HepG2 (cell line): Measurements from ENCODE around the gene MAPK11. TPM values are rescaled to one million over a fixed set of nuclear protein-coding genes. Genes with fewer than 3 reads are reported as not detected.

Experiments used
- ATAC-seq: fragments of 200-7000 bp; cut with Tn5 transposase; 3 replicates; pipeline ENCODE4 v1.9.1; 2020; ENCODE audit warnings: mild to moderate bottlenecking, moderate library complexity
- BruUV-seq: library from RNA; stranded (reverse); fragments of 400-500 nt; replicated peaks from 2 replicates; lab custom pipeline; 2021; lab: Mats Ljungman, UMichigan
- CTCF ChIA-PET: fragments of 300-600 bp; formaldehyde crosslinking; extraction: SDS; loops from one replicate; lab custom pipeline; 2021; ENCODE audit warnings: low total read pairs, inconsistent platforms, low intra/inter-chr PET ratio; lab: Yijun Ruan, JAX
- POLR2A ChIA-PET: fragments of 350-600 bp; sonication (Branson Sonifier 250); formaldehyde crosslinking; loops from one replicate; lab custom pipeline; 2020; ENCODE audit warnings: antibody characterized with exemption, inconsistent platforms; lab: Yijun Ruan, JAX
- DNase-seq: peaks from one replicate; pipeline ENCODE4 v3.0.0-alpha.2; 2015; ENCODE audit warnings: low spot score
- FAIRE-seq: peaks from 3 replicates; lab custom pipeline; 2011; peaks lifted over from hg19 to GRCh38; lab: Jason Lieb, UNC
- H2AFZ ChIP-seq: one replicate; pipeline ENCODE4 v1.6.1; 2011; ENCODE audit warnings: low read length, inconsistent platforms
- H3K27ac ChIP-seq: fragments of 300-600 bp; 3 replicates; pipeline ENCODE4 v1.8.0; 2011; ENCODE audit warnings: mixed run types, mild to moderate bottlenecking, mixed read lengths, low read length, inconsistent platforms; ENCODE audit not compliant: insufficient read depth; ENCODE audit errors: extremely low read length
- H3K27me3 ChIP-seq, 2 experiments: fragments of 200-600 bp in 1 of 2; 2 replicates in 1 of 2; 3 replicates in 1 of 2; pipeline versions ENCODE4 v1.6.0 to v1.8.0; 2011; ENCODE audit warnings: low read length in 2 of 2, mild to moderate bottlenecking in 2 of 2, moderate library complexity in 2 of 2, inconsistent platforms in 1 of 2; ENCODE audit not compliant: insufficient read depth in 2 of 2, control insufficient read depth in 1 of 2
- H3K36me3 ChIP-seq, 2 experiments: fragments of 200-600 bp in 1 of 2; replicated peaks in 1 of 2; 2 replicates in 1 of 2; 3 replicates in 1 of 2; pipeline versions ENCODE4 v1.5.1 to v1.8.0; 2011; ENCODE audit warnings: low read length in 2 of 2, inconsistent platforms in 1 of 2; ENCODE audit not compliant: insufficient read depth in 2 of 2, control insufficient read depth in 1 of 2
- H3K4me1 ChIP-seq: 2 replicates; pipeline ENCODE4 v1.5.1; 2012; ENCODE audit warnings: low read length, inconsistent platforms; ENCODE audit not compliant: insufficient read depth
- H3K4me2 ChIP-seq: 2 replicates; pipeline ENCODE4 v1.6.0; 2011; ENCODE audit warnings: low read depth, low read length, inconsistent platforms
- H3K4me3 ChIP-seq, 3 experiments: fragments of 200-600 bp in 1 of 3; sonication (generic), shearing (Covaris generic) in 1 of 3; replicated peaks in 1 of 3; 2 replicates each; pipeline ENCODE4 v1.5.1; 2011 to 2016; ENCODE audit warnings: low read length in 3 of 3, inconsistent platforms in 2 of 3, low read depth in 2 of 3, mild to moderate bottlenecking in 2 of 3, control low read depth in 1 of 3, mixed read lengths in 1 of 3; ENCODE audit not compliant: insufficient read depth in 1 of 3
- H3K79me2 ChIP-seq: one replicate; pipeline ENCODE4 v1.6.1; 2011; ENCODE audit warnings: low read length, inconsistent platforms; ENCODE audit not compliant: insufficient read depth
- H3K9ac ChIP-seq: 2 replicates; pipeline ENCODE4 v1.6.0; 2011; ENCODE audit warnings: mild to moderate bottlenecking, low read depth, low read length, inconsistent platforms; ENCODE audit not compliant: insufficient read depth
- H3K9me3 ChIP-seq: 2 replicates; pipeline ENCODE4 v1.5.1; 2012; ENCODE audit warnings: mild to moderate bottlenecking, low read length
- H4K20me1 ChIP-seq: 2 replicates; pipeline ENCODE4 v1.6.0; 2011; ENCODE audit warnings: inconsistent platforms, mild to moderate bottlenecking, low read length, moderate library complexity; ENCODE audit not compliant: insufficient read depth
- AGO2 ChIP-seq: fragments of 200-400 bp; formaldehyde crosslinking; optimal IDR thresholded peaks from 2 replicates; pipeline ENCODE3; 2017; ENCODE audit warnings: mild to moderate bottlenecking, low read depth, low read length, moderate library complexity
- DR1 ChIP-seq: sonication (generic); formaldehyde crosslinking; IDR thresholded peaks from 2 replicates; pipeline ENCODE4 v1.8.0; 2021; ENCODE audit warnings: mild to moderate bottlenecking, missing genetic modification reagents, inconsistent platforms
- RBFOX2 ChIP-seq: fragments of 200-400 bp; formaldehyde crosslinking; IDR thresholded peaks from 2 replicates; pipeline ENCODE4 v1.6.1; 2017; ENCODE audit warnings: low read depth, mild to moderate bottlenecking, low read length
- SMAD3 ChIP-seq: sonication (generic); formaldehyde crosslinking; IDR thresholded peaks from 2 replicates; pipeline ENCODE4 v1.4.0; 2020; ENCODE audit warnings: missing genetic modification reagents
- SPEN ChIP-seq: sonication (generic); formaldehyde crosslinking; IDR thresholded peaks from 2 replicates; pipeline ENCODE4 v1.5.1; 2020; ENCODE audit warnings: low read depth, mild to moderate bottlenecking, missing genetic modification reagents
- ZNF292 ChIP-seq: sonication (generic); formaldehyde crosslinking; IDR thresholded peaks from 2 replicates; pipeline ENCODE4 v1.8.1; 2022; ENCODE audit warnings: mild to moderate bottlenecking, low read depth, missing genetic modification reagents, borderline replicate concordance
- ZNF549 ChIP-seq: sonication (generic); formaldehyde crosslinking; IDR thresholded peaks from 2 replicates; pipeline ENCODE4 v1.5.0; 2020; ENCODE audit warnings: missing genetic modification reagents
- WGBS: methylation state at CpG from one replicate; pipeline ENCODE4 v1.1.6; 2017; ENCODE audit warnings: low lambda C conversion rate; 5-methylcytosine and 5-hydroxymethylcytosine counted together
- in situ Hi-C: cut with HindIII; loops from 2 replicates; pipeline ENCODE4 v1.10.0; 2017; ENCODE audit warnings: low pct_unique_long_range_greater_than_20kb; ENCODE audit not compliant: extremely low pct_ligation_motif_present
- intact Hi-C: fragments of 100-400 bp; cut with micrococcal nuclease; formaldehyde crosslinking; loops from one replicate; pipeline ENCODE4 v1.10.0; 2022; ENCODE audit not compliant: unreplicated experiment
- polyA plus RNA-seq, 8 experiments: library from polyadenylated mRNA; depleted of rRNA in 3 of 8; stranded (reverse) in 7 of 8; unstranded in 1 of 8; fragments of >200 nt; fragmentation: Illumina TruSeq in 4 of 8; extraction: Trizol in 4 of 8; gene quantifications; 2 replicates each; pipeline versions ENCODE4 v1.2.1 to v1.2.3, GENCODE V29; 2011 to 2016; ENCODE audit warnings: low read depth in 4 of 8, missing spikeins in 1 of 8, mixed read lengths in 1 of 8; ENCODE audit not compliant: insufficient read depth in 1 of 8
- total RNA-seq, 5 experiments: library from RNA; depleted of rRNA; stranded (reverse); fragments of >200 nt; fragmentation: Illumina TruSeq; extraction: Trizol; gene quantifications; 2 replicates each; pipeline ENCODE4 v1.2.3, GENCODE V29; 2016; ENCODE audit warnings: low read depth in 1 of 5
- TF ChIP-seq, protein P1 (sequence below): sonication (generic); formaldehyde crosslinking; IDR thresholded peaks from one replicate; pipeline ENCODE4 v1.5.1; 2020; ENCODE audit warnings: mild to moderate bottlenecking, missing genetic modification reagents; ENCODE audit errors: not compliant biosample characterization
- TF ChIP-seq, protein P2 (sequence below): sonication (generic); formaldehyde crosslinking; IDR thresholded peaks from 2 replicates; pipeline ENCODE4 v1.4.0; 2020; ENCODE audit warnings: missing genetic modification reagents

The MAPK11 gene
- total and polyA plus RNA-seq, 2 of the 13 experiments (the other 11 are each of a cell fraction or from before 2014, with no cell fraction given) = 0.15 to 0.17 TPM

DNA sequence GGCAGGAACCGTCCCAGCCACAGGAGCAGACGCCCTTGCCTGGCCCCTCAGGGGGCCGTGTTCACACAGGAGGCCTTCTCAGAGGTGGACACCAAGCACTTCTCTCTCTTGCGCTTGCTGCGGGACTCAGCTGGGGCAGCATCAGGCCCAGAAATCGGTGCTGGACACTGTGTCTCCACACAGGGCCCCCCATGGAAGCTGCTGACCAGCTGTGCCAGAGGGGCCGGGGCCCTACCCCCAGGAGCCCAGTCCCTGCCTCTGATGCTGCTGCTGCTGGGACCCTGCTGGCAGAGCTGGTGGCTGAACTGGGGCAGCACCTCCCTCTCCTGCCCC lies 33.3 kb upstream of the MAPK11 start:
- ChIA-PET POLR2A (interaction anchor here (1.4 to 6.7 kb wide), 2 partner anchors 10 to 52 kb away, joined by 3 to 126 read pairs; partner anchors contain the start of gene HDAC10), CTCF (no interaction called here)
- peak overlapping the region; percentile 53 for H3K4me2 ChIP-seq
- H3K9ac ChIP-seq = peak overlapping the region; percentile 33; the same call in 1 of the 2 replicates
- peak overlapping the region in 1 of 3 experiments; percentile 37; a peak in 1 of 6 replicates for H3K4me3 ChIP-seq
- H3K27me3 ChIP-seq = no peaks in the 10 kb centered on the region
- H3K27ac ChIP-seq = peak overlapping the region; percentile 33
- ATAC-seq (no peak), FAIRE-seq (no peak), DNase-seq (no peak)
- in situ Hi-C loops (no loop called here), intact Hi-C loops (no loop called here)
- H2AFZ ChIP-seq = no peak overlapping the region
- H3K4me1 ChIP-seq = peaks cover 68% of the 10 kb centered on the region
- no TSS peak for BruUV-seq
- H3K36me3 ChIP-seq = peaks cover 0 to 2% of the 10 kb centered on the region in 2 experiments; a peak in 1 of 5 replicates
- 87% methylated on average over 3 of the region's 7 CpGs for WGBS
- H4K20me1 ChIP-seq = peaks cover 4% of the 10 kb centered on the region; the same call in 1 of the 2 replicates
- H3K79me2 ChIP-seq = peaks cover 66% of the 10 kb centered on the region
- H3K9me3 ChIP-seq = no peaks in the 10 kb centered on the region
- TF ChIP-seq SMAD3 (CRISPR knock-in tag) = no peak
- no peak for TF ChIP-seq ZNF292 (CRISPR knock-in tag)
- peak; percentile 28; the same call in 1 of the 2 replicates for TF ChIP-seq RBFOX2
- no peak for TF ChIP-seq SPEN
- TF ChIP-seq, protein P1, sequence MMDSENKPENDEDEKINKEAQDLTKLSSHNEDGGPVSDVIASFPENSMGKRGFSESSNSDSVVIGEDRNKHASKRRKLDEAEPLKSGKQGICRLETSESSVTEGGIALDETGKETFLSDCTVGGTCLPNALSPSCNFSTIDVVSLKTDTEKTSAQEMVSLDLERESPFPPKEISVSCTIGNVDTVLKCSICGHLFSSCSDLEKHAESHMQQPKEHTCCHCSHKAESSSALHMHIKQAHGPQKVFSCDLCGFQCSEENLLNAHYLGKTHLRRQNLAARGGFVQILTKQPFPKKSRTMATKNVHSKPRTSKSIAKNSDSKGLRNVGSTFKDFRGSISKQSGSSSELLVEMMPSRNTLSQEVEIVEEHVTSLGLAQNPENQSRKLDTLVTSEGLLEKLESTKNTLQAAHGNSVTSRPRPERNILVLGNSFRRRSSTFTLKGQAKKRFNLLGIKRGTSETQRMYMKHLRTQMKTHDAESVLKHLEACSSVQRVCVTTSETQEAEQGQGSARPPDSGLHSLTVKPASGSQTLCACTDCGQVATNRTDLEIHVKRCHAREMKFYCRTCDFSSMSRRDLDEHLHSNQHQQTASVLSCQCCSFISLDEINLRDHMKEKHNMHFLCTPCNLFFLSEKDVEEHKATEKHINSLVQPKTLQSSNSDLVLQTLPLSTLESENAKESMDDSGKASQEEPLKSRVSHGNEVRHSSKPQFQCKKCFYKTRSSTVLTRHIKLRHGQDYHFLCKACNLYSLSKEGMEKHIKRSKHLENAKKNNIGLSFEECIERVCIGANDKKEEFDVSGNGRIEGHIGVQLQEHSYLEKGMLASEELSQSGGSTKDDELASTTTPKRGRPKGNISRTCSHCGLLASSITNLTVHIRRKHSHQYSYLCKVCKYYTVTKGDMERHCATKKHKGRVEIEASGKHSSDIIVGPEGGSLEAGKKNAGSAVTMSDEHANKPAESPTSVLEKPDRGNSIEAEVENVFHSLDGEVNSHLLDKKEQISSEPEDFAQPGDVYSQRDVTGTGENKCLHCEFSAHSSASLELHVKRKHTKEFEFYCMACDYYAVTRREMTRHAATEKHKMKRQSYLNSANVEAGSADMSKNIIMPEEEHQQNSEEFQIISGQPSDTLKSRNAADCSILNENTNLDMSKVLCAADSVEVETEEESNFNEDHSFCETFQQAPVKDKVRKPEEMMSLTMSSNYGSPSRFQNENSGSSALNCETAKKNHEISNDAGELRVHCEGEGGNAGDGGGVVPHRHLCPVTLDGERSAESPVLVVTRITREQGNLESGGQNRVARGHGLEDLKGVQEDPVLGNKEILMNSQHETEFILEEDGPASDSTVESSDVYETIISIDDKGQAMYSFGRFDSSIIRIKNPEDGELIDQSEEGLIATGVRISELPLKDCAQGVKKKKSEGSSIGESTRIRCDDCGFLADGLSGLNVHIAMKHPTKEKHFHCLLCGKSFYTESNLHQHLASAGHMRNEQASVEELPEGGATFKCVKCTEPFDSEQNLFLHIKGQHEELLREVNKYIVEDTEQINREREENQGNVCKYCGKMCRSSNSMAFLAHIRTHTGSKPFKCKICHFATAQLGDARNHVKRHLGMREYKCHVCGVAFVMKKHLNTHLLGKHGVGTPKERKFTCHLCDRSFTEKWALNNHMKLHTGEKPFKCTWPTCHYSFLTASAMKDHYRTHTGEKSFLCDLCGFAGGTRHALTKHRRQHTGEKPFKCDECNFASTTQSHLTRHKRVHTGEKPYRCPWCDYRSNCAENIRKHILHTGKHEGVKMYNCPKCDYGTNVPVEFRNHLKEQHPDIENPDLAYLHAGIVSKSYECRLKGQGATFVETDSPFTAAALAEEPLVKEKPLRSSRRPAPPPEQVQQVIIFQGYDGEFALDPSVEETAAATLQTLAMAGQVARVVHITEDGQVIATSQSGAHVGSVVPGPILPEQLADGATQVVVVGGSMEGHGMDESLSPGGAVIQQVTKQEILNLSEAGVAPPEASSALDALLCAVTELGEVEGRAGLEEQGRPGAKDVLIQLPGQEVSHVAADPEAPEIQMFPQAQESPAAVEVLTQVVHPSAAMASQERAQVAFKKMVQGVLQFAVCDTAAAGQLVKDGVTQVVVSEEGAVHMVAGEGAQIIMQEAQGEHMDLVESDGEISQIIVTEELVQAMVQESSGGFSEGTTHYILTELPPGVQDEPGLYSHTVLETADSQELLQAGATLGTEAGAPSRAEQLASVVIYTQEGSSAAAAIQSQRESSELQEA (CRISPR knock-in tag) = no peak
- TF ChIP-seq, protein P2, sequence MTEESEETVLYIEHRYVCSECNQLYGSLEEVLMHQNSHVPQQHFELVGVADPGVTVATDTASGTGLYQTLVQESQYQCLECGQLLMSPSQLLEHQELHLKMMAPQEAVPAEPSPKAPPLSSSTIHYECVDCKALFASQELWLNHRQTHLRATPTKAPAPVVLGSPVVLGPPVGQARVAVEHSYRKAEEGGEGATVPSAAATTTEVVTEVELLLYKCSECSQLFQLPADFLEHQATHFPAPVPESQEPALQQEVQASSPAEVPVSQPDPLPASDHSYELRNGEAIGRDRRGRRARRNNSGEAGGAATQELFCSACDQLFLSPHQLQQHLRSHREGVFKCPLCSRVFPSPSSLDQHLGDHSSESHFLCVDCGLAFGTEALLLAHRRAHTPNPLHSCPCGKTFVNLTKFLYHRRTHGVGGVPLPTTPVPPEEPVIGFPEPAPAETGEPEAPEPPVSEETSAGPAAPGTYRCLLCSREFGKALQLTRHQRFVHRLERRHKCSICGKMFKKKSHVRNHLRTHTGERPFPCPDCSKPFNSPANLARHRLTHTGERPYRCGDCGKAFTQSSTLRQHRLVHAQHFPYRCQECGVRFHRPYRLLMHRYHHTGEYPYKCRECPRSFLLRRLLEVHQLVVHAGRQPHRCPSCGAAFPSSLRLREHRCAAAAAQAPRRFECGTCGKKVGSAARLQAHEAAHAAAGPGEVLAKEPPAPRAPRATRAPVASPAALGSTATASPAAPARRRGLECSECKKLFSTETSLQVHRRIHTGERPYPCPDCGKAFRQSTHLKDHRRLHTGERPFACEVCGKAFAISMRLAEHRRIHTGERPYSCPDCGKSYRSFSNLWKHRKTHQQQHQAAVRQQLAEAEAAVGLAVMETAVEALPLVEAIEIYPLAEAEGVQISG = no peak
- peak; percentile 48 for TF ChIP-seq AGO2
- TF ChIP-seq DR1 = no peak
- no peak for TF ChIP-seq ZNF549 (CRISPR knock-in tag)
